Measurements from ENCODE around the gene KLHL13. TPM values are rescaled to one million over a fixed set of nuclear protein-coding genes. Genes with fewer than 3 reads are reported as not detected.

The KLHL13 gene
- total RNA-seq, 1 donor from 2014 or later = 1.8 TPM

DNA sequence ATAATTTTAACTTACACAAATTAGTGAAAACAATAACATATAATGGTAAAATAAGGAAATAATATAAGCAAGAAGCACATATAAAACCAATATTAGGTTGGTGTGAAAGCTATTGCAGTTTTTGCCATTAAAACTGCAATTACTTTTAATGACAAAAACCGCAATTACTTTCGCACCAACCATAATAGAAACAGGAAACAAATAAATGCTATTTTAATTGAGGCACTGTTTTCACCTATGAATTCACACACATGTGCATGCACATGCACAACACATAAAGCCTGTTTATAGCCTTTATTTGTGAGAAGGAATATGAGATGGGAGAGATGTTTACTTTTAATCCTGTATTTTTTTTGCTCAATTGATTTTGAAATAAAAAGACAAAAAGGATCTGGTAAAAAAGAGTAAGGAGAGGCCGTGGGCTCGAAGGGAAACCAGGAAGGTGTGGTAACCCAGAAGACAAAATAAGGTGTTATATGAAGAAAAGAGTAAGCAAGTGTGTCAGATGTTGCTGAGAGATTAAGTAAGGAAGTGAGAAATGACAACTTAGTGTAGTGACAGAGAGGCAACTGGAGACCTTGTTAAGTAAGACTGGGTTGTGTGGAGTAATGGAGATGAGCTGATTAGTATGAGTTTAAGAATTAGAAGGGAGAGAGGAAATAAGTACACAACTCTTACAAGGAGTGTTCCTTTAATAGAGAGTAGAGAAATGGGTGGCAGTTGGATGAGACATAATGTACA lies 69.0 kb downstream of the KLHL13 start:
- TF ChIP-seq, protein P1, sequence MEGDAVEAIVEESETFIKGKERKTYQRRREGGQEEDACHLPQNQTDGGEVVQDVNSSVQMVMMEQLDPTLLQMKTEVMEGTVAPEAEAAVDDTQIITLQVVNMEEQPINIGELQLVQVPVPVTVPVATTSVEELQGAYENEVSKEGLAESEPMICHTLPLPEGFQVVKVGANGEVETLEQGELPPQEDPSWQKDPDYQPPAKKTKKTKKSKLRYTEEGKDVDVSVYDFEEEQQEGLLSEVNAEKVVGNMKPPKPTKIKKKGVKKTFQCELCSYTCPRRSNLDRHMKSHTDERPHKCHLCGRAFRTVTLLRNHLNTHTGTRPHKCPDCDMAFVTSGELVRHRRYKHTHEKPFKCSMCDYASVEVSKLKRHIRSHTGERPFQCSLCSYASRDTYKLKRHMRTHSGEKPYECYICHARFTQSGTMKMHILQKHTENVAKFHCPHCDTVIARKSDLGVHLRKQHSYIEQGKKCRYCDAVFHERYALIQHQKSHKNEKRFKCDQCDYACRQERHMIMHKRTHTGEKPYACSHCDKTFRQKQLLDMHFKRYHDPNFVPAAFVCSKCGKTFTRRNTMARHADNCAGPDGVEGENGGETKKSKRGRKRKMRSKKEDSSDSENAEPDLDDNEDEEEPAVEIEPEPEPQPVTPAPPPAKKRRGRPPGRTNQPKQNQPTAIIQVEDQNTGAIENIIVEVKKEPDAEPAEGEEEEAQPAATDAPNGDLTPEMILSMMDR (IDR thresholded peaks at IDR 0.05; ENCODE audit: insufficient read depth, low read length, severe bottlenecking) = no peak
- Histone ChIP-seq H3K27me3 (ENCODE audit: control insufficient read depth, insufficient read depth, low read length) (no peaks in the 10 kb centered on the region), H3K36me3 (ENCODE audit: control insufficient read depth, insufficient read depth, low read length) (no peaks in the 10 kb centered on the region), H3K4me3 (ENCODE audit: low read depth, low read length) (no peak overlapping the region)
- FAIRE-seq = no peak
- DNase-seq (ENCODE audit: low read depth) = no peak

DNA sequence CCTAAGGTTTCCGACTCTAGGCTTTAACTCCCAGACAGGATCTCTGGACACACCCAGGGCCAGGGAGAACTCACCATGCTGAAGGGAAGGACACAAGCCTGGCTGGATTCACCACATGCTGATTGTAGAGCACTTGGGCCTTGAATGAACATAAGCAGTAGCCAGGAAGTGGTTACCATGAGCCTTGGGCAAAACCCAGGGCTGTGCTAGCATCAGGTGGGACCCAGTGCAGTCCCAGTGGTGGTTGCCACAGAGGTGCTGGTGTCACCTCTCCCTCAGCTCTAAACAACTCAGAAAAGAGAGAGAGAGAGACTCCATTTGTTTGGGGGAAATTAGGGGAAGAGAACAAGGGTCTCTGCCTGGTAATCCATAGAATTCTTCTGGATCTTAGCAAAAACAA lies 77.0 kb downstream of the KLHL13 start:
- Histone ChIP-seq H3K4me3 (ENCODE audit: low read depth, low read length) (no peak overlapping the region), H3K36me3 (ENCODE audit: control insufficient read depth, insufficient read depth, low read length) (no peaks in the 10 kb centered on the region), H3K27me3 (ENCODE audit: control insufficient read depth, insufficient read depth, low read length) (no peaks in the 10 kb centered on the region)
- FAIRE-seq (no peak), DNase-seq (ENCODE audit: low read depth) (no peak)
- TF ChIP-seq, protein P1 (IDR thresholded peaks at IDR 0.05; ENCODE audit: insufficient read depth, low read length, severe bottlenecking) = no peak

DNA sequence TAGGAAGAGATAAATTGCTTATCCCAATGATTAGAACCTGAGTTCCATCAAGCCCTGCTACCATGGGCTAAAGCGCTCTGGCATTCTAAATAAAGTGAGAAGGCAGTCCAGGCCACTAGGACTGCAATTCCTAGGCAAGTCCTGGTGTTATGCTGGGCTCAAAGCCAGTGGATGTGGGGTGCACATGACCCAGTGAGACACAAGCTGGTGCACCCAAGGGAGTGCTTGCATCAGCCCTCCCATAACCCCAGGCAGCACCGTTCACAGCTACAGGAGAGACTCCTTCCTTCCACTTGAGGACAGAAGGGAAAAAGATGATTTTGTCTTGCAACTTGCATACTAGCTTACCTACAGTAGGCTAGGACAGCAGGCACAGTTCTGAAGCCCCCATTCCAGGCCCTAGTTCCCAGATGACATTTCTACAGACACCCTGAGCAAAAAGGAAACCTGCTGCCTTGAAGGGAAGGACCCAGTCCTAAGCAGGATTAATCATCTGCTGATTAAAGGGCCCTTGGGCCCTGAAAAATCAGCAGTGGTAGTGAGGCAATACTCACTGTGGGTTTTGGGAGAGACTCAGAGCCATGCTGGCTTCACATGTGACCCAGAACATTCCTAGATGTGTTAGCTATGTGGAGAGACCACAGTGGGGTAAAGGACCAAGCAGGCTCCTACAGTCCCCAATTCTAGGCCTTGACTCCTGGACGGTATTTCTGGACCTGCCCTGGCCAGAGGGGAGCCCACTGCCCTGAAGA lies 77.8 kb downstream of the KLHL13 start:
- TF ChIP-seq, protein P1 (IDR thresholded peaks at IDR 0.05; ENCODE audit: insufficient read depth, low read length, severe bottlenecking) = no peak
- Histone ChIP-seq H3K36me3 (ENCODE audit: control insufficient read depth, insufficient read depth, low read length) (no peaks in the 10 kb centered on the region), H3K4me3 (ENCODE audit: low read depth, low read length) (no peak overlapping the region), H3K27me3 (ENCODE audit: control insufficient read depth, insufficient read depth, low read length) (no peaks in the 10 kb centered on the region)
- DNase-seq (ENCODE audit: low read depth) (peak; percentile 44), FAIRE-seq (peak; percentile 7)

- no peaks in the 10 kb centered on the region for H3K27me3 ChIP-seq (ENCODE audit: control insufficient read depth, insufficient read depth, low read length)
- TF ChIP-seq, protein P1 (IDR thresholded peaks at IDR 0.05; ENCODE audit: insufficient read depth, low read length, severe bottlenecking) = no peak
- FAIRE-seq = no peak
- H3K36me3 ChIP-seq (ENCODE audit: control insufficient read depth, insufficient read depth, low read length) = no peaks in the 10 kb centered on the region
- no peak for DNase-seq (ENCODE audit: low read depth)
- H3K4me3 ChIP-seq (ENCODE audit: low read depth, low read length) = no peak overlapping the region
Measured at GRCh38 chrX:118026631-118027030, 90.0 kb downstream of the KLHL13 start.

DNA sequence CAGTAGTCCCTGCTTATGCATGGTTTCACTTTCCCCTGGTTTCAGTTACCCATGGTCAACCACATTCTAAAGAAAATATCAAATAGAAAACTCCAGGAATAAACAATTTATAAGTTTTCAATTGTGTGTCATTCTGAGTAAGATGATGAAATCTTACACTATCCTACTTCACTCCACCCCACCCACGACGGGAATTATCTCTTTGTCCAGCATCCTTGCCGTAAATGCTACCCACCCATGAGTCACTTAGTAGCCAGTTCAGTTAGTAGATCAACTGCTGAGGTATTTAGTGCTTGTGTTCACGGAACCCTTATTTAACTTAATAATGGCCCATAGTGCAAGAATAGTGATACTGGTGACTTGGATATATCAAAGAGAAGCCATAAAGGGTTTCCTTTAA lies 91.4 kb downstream of the KLHL13 start:
- peak; percentile 4 for DNase-seq (ENCODE audit: low read depth)
- Histone ChIP-seq H3K4me3 (ENCODE audit: low read depth, low read length) (no peak overlapping the region), H3K27me3 (ENCODE audit: control insufficient read depth, insufficient read depth, low read length) (no peaks in the 10 kb centered on the region), H3K36me3 (ENCODE audit: control insufficient read depth, insufficient read depth, low read length) (no peaks in the 10 kb centered on the region)
- FAIRE-seq = no peak
- TF ChIP-seq, protein P1 (IDR thresholded peaks at IDR 0.05; ENCODE audit: insufficient read depth, low read length, severe bottlenecking) = no peak

All from bronchial epithelial cell (primary cell).